SU-DHL-6 (cell line): ENCODE measurements around the gene MARK3.
A peak's percentile ranks its signal among the peaks of the same experiment; 100 is the strongest.

Source experiments
- H2AFZ ChIP-seq: fragments of 200-600 bp; sonication (generic); 2 replicates; pipeline ENCODE4 v1.6.1; 2014; ENCODE audit warnings: low read depth, mild to moderate bottlenecking, moderate library complexity, mixed read lengths, antibody characterized with exemption, low read length; ENCODE audit not compliant: severe bottlenecking
- H3F3A ChIP-seq: fragments of 200-600 bp; shearing (Covaris generic); 2 replicates; pipeline ENCODE4 v1.6.0; 2016; ENCODE audit warnings: antibody characterized with exemption, mild to moderate bottlenecking; ENCODE audit not compliant: insufficient read depth
- H3K27ac ChIP-seq: fragments of 200-600 bp; sonication (generic); 2 replicates; pipeline ENCODE4 v1.5.1; 2016; ENCODE audit warnings: low read depth, mild to moderate bottlenecking, low read length, moderate library complexity, mixed read lengths
- H3K27me3 ChIP-seq: fragments of 200-600 bp; sonication (generic), shearing (Covaris generic); 2 replicates; pipeline ENCODE4 v1.6.0; 2014; ENCODE audit warnings: mild to moderate bottlenecking, low read length
- H3K36me3 ChIP-seq: fragments of 200-600 bp; sonication (generic); 2 replicates; pipeline ENCODE4 v1.6.1; 2014; ENCODE audit warnings: mild to moderate bottlenecking, low read length, mixed read lengths
- H3K4me2 ChIP-seq: fragments of 300-600, 200-600 bp; shearing (Covaris generic), sonication (generic); 2 replicates; pipeline ENCODE4 v1.6.0; 2014; ENCODE audit warnings: low read length, low read depth, mild to moderate bottlenecking; ENCODE audit not compliant: poor library complexity, severe bottlenecking
- H3K4me3 ChIP-seq: fragments of 200-600 bp; sonication (generic); 2 replicates; pipeline ENCODE4 v1.5.1; 2014; ENCODE audit warnings: antibody characterized with exemption, low read length, mild to moderate bottlenecking, mixed read lengths; ENCODE audit not compliant: insufficient read depth, poor library complexity, severe bottlenecking
- H3K79me2 ChIP-seq: fragments of 200-600 bp; sonication (generic); 2 replicates; pipeline ENCODE4 v1.6.1; 2014; ENCODE audit warnings: mild to moderate bottlenecking, low read length, moderate library complexity; ENCODE audit not compliant: insufficient read depth
- H3K9ac ChIP-seq: fragments of 200-600 bp; sonication (generic); 2 replicates; pipeline ENCODE4 v1.7.0; 2014; ENCODE audit warnings: mild to moderate bottlenecking, low read length
- H3K9me2 ChIP-seq: fragments of 200-600 bp; sonication (generic); replicated peaks from 2 replicates; pipeline ENCODE4 v1.6.1; 2014; ENCODE audit warnings: low read length; ENCODE audit not compliant: insufficient read depth
- H3K9me3 ChIP-seq: fragments of 200-600 bp; sonication (generic); 2 replicates; pipeline ENCODE4 v1.6.1; 2014; ENCODE audit warnings: low read length, mixed read lengths; ENCODE audit not compliant: insufficient read depth
- H4K20me1 ChIP-seq: fragments of 200-600 bp; sonication (generic); 2 replicates; pipeline ENCODE4 v1.6.1; 2014; ENCODE audit warnings: low read depth, mild to moderate bottlenecking, antibody characterized with exemption, low read length, moderate library complexity, mixed read lengths
- EZH2phosphoT487 ChIP-seq: fragments of 200-600 bp; sonication (generic), shearing (Covaris generic); conservative IDR thresholded peaks from 2 replicates; pipeline ENCODE4 v1.6.1; 2018; ENCODE audit warnings: mild to moderate bottlenecking, antibody characterized with exemption, low read length, moderate library complexity, mixed read lengths
- TF ChIP-seq, protein P1 (sequence below): fragments of 200-600 bp; sonication (generic); IDR thresholded peaks from one replicate; pipeline ENCODE4 v1.5.1; 2017; ENCODE audit warnings: antibody characterized with exemption, mild to moderate bottlenecking, low read length, moderate library complexity; ENCODE audit not compliant: insufficient read depth, poor library complexity, severe bottlenecking

Gene MARK3

DNA sequence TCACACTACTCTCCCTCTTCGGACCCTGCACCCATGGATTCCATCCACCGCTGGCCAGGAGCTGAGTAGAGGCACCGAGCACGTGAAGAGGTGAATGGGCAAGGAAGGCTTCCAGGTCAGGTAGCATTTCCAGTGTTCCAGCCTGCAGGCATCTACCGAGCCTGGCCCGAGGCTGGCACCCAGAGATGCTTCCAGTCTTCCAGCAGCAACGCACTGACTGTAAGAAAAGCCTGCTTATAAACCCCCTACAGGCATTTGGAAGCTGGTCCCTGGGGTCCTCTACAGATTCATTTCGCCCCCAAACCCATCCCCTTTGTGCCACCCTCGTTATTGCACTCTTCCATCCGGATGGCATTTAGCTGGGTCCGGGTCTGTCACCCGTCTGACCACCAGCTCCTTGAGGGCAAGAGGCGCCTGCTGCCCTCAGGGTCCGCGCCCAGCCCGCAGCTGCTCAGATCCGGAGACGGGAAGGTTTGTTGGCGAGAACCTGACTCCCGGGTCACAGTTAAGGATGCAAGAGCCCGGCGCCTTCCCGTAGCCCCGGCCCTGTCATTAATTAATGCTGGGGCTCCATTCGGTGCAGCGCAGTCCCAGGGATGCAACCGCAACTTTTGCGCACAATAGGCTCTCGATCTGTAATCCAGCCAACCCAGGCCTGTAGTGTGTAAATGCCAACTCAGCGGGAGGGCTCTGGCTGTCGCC, 614 bp upstream of the MARK3 start:
- Histone ChIP-seq H3K27ac (no peak overlapping the region), H2AFZ (peak overlapping the region; percentile 93), H3K36me3 (no peaks in the 10 kb centered on the region), H3K9ac (peak overlapping the region; percentile 93), H3K79me2 (peaks cover 42% of the 10 kb centered on the region), H3K9me2 (no peaks in the 10 kb centered on the region), H3K4me3 (peak overlapping the region; percentile 83), H3K4me2 (peak overlapping the region; percentile 95), H3K9me3 (no peaks in the 10 kb centered on the region), H3F3A (no peaks in the 10 kb centered on the region), H3K27me3 (no peaks in the 10 kb centered on the region), H4K20me1 (peaks cover 4% of the 10 kb centered on the region; the same call in 1 of the 2 replicates)
- TF ChIP-seq EZH2phosphoT487 = no peak

DNA sequence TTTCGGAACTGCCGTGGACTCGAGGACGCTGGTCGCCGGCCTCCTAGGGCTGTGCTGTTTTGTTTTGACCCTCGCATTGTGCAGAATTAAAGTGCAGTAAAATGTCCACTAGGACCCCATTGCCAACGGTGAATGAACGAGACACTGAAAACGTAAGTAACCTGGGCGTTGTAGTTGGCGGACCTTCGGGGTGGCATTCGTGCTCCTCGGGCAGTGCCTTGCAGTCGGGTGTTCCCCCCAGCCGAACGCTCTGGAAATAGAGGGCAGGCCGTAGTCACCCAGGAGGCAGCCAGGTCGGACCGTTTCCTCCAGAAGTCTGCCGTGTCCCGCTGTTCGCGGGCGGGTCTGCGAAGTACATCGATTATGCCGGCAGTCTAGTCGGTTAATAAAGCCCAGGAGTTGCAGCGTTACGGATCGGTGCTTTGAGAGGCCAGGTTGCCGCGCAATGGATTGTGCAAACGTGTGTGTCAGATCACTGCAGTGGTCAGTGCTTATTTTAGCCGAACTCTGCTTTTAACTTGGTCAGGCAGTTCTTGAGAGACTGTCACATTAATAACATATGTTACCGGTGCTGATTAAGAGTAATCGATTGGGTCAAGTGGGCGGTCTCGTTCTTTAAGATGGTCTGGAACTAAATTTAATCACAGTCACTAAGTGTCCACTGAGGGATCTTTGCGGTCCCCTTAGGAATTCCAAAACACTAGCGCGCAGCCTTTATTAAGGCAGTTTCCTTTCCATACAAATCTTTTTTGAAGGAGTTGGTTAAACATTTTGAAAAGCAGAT, 906 bp downstream of the MARK3 start:
- H2AFZ ChIP-seq = peak overlapping the region; percentile 61
- peak overlapping the region; percentile 83 for H3K4me3 ChIP-seq
- H3K27ac ChIP-seq = peak overlapping the region; percentile 92
- H3K9me2 ChIP-seq = no peaks in the 10 kb centered on the region
- H3K4me2 ChIP-seq = peak overlapping the region; percentile 95
- TF ChIP-seq, protein P1, sequence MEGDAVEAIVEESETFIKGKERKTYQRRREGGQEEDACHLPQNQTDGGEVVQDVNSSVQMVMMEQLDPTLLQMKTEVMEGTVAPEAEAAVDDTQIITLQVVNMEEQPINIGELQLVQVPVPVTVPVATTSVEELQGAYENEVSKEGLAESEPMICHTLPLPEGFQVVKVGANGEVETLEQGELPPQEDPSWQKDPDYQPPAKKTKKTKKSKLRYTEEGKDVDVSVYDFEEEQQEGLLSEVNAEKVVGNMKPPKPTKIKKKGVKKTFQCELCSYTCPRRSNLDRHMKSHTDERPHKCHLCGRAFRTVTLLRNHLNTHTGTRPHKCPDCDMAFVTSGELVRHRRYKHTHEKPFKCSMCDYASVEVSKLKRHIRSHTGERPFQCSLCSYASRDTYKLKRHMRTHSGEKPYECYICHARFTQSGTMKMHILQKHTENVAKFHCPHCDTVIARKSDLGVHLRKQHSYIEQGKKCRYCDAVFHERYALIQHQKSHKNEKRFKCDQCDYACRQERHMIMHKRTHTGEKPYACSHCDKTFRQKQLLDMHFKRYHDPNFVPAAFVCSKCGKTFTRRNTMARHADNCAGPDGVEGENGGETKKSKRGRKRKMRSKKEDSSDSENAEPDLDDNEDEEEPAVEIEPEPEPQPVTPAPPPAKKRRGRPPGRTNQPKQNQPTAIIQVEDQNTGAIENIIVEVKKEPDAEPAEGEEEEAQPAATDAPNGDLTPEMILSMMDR = no peak
- TF ChIP-seq EZH2phosphoT487 = no peak
- no peaks in the 10 kb centered on the region for H3K27me3 ChIP-seq
- peaks cover 11% of the 10 kb centered on the region for H3F3A ChIP-seq
- H4K20me1 ChIP-seq = peaks cover 4% of the 10 kb centered on the region; the same call in 1 of the 2 replicates
- H3K9ac ChIP-seq = peak overlapping the region; percentile 93
- no peaks in the 10 kb centered on the region for H3K36me3 ChIP-seq
- no peaks in the 10 kb centered on the region for H3K9me3 ChIP-seq
- peaks cover 54% of the 10 kb centered on the region for H3K79me2 ChIP-seq

DNA sequence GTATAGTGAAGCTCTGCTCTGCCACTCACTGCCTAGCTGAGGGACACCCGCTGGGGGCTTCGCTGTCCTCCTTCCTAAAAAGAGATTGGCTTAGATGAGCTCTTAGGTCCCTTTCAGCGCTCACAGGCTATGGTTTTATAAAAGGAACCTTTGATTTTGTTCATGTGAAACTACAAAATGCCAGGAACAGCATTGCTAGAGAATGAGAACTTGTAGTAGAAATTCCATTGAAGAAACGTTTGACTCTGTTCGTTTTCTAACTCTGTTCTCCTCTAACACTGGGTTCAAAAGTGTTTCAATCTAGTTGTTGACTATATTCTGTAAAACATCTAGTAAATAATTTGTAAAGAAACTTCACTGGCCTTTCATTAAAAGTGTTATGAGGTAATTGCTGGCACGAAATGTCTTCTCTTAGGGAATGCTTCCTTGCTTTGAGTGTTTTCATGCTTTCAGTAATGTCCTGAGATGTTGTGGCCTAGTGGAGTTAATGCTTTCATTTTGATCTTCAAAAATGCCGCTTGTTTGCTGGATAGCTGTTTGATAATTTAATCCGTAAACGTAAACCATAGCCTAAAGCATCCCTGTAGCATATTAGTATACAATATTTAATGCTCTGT, 1.6 kb downstream of the MARK3 start:
- Histone ChIP-seq H3K27me3 (no peaks in the 10 kb centered on the region), H3F3A (peaks cover 13% of the 10 kb centered on the region), H3K4me3 (peak overlapping the region; percentile 83), H2AFZ (no peak overlapping the region), H4K20me1 (peaks cover 4% of the 10 kb centered on the region; the same call in 1 of the 2 replicates), H3K4me2 (peak overlapping the region; percentile 95), H3K9me2 (no peaks in the 10 kb centered on the region), H3K9me3 (no peaks in the 10 kb centered on the region), H3K36me3 (no peaks in the 10 kb centered on the region), H3K79me2 (peaks cover 61% of the 10 kb centered on the region), H3K27ac (peak overlapping the region; percentile 92), H3K9ac (peak overlapping the region; percentile 93)
- TF ChIP-seq, protein P1 = no peak
- no peak for TF ChIP-seq EZH2phosphoT487
